CD14-positive monocyte (primary cell): ENCODE results near the gene PSMB7. TPM values are rescaled to one million over a fixed set of nuclear protein-coding genes. Genes with fewer than 3 reads are reported as not detected.

ENCODE experiments used
- DNase-seq, 3 donors: peaks; one replicate each; pipeline ENCODE4 v3.0.0-alpha.2; 2011 to 2022
- H2AFZ ChIP-seq: 2 replicates; pipeline ENCODE4 v1.6.0; 2012; ENCODE audit warnings: mild to moderate bottlenecking, low read depth, low read length, inconsistent platforms; ENCODE audit not compliant: insufficient read depth, poor library complexity, severe bottlenecking
- H3K27ac ChIP-seq, 2 donors: 1 replicate in 1 of 2; 2 replicates in 1 of 2; pipeline ENCODE4 v1.5.1; 2012 to 2013; ENCODE audit warnings: low read length in 2 of 2, control low read depth in 1 of 2, inconsistent platforms in 1 of 2, low read depth in 1 of 2, mild to moderate bottlenecking in 1 of 2
- H3K27me3 ChIP-seq, 2 donors: one replicate each; pipeline versions ENCODE4 v1.6.0 to v1.6.1; 2011 to 2013; ENCODE audit warnings: low read length in 2 of 2; ENCODE audit not compliant: control insufficient read depth in 2 of 2, insufficient read depth in 2 of 2
- H3K36me3 ChIP-seq, 2 donors: replicated peaks in 1 of 2; 1 replicate in 1 of 2; 2 replicates in 1 of 2; pipeline versions ENCODE4 v1.5.1 to v1.6.1; 2012 to 2013; ENCODE audit warnings: low read length in 2 of 2, control low read depth in 1 of 2, inconsistent platforms in 1 of 2, mild to moderate bottlenecking in 1 of 2; ENCODE audit not compliant: insufficient read depth in 2 of 2, control insufficient read depth in 1 of 2
- H3K4me1 ChIP-seq, 2 donors: 1 replicate in 1 of 2; 2 replicates in 1 of 2; pipeline versions ENCODE4 v1.5.1 to v1.6.1; 2012 to 2013; ENCODE audit warnings: low read length in 2 of 2, control low read depth in 1 of 2, inconsistent platforms in 1 of 2, mild to moderate bottlenecking in 1 of 2, moderate library complexity in 1 of 2; ENCODE audit not compliant: insufficient read depth in 2 of 2, control insufficient read depth in 1 of 2
- H3K4me2 ChIP-seq: replicated peaks from 2 replicates; pipeline ENCODE3; 2012; ENCODE audit warnings: low read length, moderate library complexity, mild to moderate bottlenecking; ENCODE audit not compliant: poor library complexity, severe bottlenecking; ENCODE audit errors: extremely low read depth
- H3K4me3 ChIP-seq, 3 experiments: fragments of 200-600 bp in 1 of 3; sonication (generic) in 1 of 3; replicated peaks in 1 of 3; 1 replicate in 2 of 3; 2 replicates in 1 of 3; pipeline ENCODE4 v1.5.1; 2011 to 2013; ENCODE audit warnings: low read length in 3 of 3, mild to moderate bottlenecking in 3 of 3, control low read depth in 2 of 3, low read depth in 2 of 3, inconsistent platforms in 1 of 3, moderate library complexity in 1 of 3
- H3K79me2 ChIP-seq: 2 replicates; pipeline ENCODE4 v1.6.0; 2012; ENCODE audit warnings: mild to moderate bottlenecking, control low read depth, inconsistent platforms, low read length, moderate library complexity; ENCODE audit not compliant: insufficient read depth
- H3K9ac ChIP-seq: 2 replicates; pipeline ENCODE4 v1.6.0; 2017; ENCODE audit warnings: low read length, mild to moderate bottlenecking; ENCODE audit not compliant: insufficient read depth, poor library complexity, severe bottlenecking
- H3K9me3 ChIP-seq, 2 donors: replicated peaks in 1 of 2; 1 replicate in 1 of 2; 2 replicates in 1 of 2; pipeline versions ENCODE4 v1.5.1 to v1.6.1; 2012 to 2013; ENCODE audit warnings: low read length in 2 of 2, control low read depth in 1 of 2; ENCODE audit not compliant: control insufficient read depth in 1 of 2, insufficient read depth in 1 of 2
- H4K20me1 ChIP-seq: 2 replicates; pipeline ENCODE4 v1.6.0; 2012; ENCODE audit warnings: mild to moderate bottlenecking, low read length, control low read depth, moderate library complexity; ENCODE audit not compliant: insufficient read depth
- H3K27ac Mint-ChIP-seq, 7 donors: one replicate each; pipeline ENCODE4 v1.8.0; 2020; ENCODE audit warnings: mild to moderate bottlenecking in 7 of 7, mixed read lengths in 7 of 7, moderate library complexity in 6 of 7, inconsistent platforms in 2 of 7
- H3K27me3 Mint-ChIP-seq, 3 donors: one replicate each; pipeline ENCODE4 v1.8.0; 2021 to 2022; ENCODE audit warnings: low read depth in 3 of 3, mild to moderate bottlenecking in 3 of 3, mixed read lengths in 3 of 3, moderate library complexity in 3 of 3, inconsistent platforms in 1 of 3
- H3K36me3 Mint-ChIP-seq, 2 donors: one replicate each; pipeline ENCODE4 v1.8.0; 2020; ENCODE audit warnings: mixed read lengths in 2 of 2, inconsistent platforms in 1 of 2, mild to moderate bottlenecking in 1 of 2
- H3K4me1 Mint-ChIP-seq: one replicate; pipeline ENCODE4 v1.8.0; 2020; ENCODE audit warnings: mild to moderate bottlenecking, mixed read lengths
- H3K4me3 Mint-ChIP-seq, 2 donors: one replicate each; pipeline ENCODE4 v1.8.0; 2020; ENCODE audit warnings: mild to moderate bottlenecking in 2 of 2, mixed read lengths in 2 of 2, moderate library complexity in 1 of 2
- H3K9me3 Mint-ChIP-seq, 7 donors: one replicate each; pipeline ENCODE4 v1.8.0; 2020 to 2022; ENCODE audit warnings: mixed read lengths in 7 of 7, mild to moderate bottlenecking in 6 of 7, moderate library complexity in 6 of 7, inconsistent platforms in 2 of 7
- CTCF ChIP-seq: fragments of 200-600 bp; IDR thresholded peaks from one replicate; pipeline ENCODE4 v1.8.0; 2022; ENCODE audit warnings: antibody characterized with exemption, mild to moderate bottlenecking
- WGBS: methylation state at CpG from one replicate; pipeline ENCODE4 v1.1.5; 2013; ENCODE audit warnings: missing lambda C conversion rate; ENCODE audit not compliant: insufficient coverage; 5-methylcytosine and 5-hydroxymethylcytosine counted together
- intact Hi-C, 2 donors: fragments of 100-400 bp; cut with micrococcal nuclease; formaldehyde crosslinking; loops; one replicate each; pipeline versions ENCODE4 v1.15.0 to v1.15.1; 2023
- polyA plus RNA-seq, 3 donors: library from polyadenylated mRNA; depleted of rRNA in 1 of 3; unstranded in 2 of 3; stranded (reverse) in 1 of 3; fragments of 300-500 nt in 2 of 3; fragments of >200 nt in 1 of 3; fragmentation: Illumina TruSeq in 2 of 3; gene quantifications; 1 replicate in 2 of 3; 2 replicates in 1 of 3; pipeline ENCODE4 v1.2.3, GENCODE V29; 2012 to 2021

PSMB7 gene
- polyA plus RNA-seq, 3 donors: 129 to 194 (median 191) TPM

DNA sequence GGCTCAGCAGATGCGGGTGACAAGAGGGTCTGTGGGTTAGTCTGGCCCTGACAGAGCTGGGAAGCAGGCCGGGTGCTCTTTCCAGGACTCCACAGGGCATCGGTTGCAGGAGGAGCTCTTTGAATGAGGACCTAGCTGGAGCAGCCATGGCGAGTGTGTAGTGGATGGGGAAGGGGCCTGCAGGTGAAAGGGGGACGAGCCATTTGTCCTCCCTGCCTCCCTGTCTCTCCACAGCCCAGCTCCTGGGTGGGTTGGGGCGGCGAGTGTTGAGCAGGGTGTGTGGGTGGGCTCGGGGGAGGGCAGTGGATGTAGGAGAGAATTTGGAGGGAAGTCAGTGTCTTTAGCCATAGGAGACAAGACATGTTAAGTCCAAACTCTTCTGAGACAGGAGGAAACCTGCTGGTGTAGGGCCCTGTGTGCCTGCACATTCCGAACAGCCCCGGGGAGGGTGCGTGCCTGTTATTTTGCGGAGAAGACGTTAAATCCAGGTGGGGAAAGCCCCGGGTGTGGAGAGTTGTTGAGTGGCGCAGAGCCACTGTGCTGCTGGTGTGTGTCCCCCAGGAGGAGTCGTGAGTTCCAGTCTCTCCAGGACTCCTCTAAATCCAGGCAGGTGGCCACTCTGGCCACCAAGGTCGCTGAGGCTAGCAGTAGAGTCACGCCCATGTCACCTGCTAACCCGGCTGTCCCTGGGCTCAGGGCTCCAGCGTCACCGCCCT lies 73.6 kb downstream of the PSMB7 start:
- H3K4me1 ChIP-seq: no peaks in the 10 kb centered on the region
- H3K4me1 Mint-ChIP-seq: no peaks in the 10 kb centered on the region
- peaks cover 99% of the 10 kb centered on the region for H4K20me1 ChIP-seq
- H3K9ac ChIP-seq: no peak overlapping the region
- no peak overlapping the region for H3K4me3 Mint-ChIP-seq
- TF ChIP-seq CTCF: no peak
- peaks cover 0 to under 1% (median 0%) of the 10 kb centered on the region in 7 donors for H3K9me3 Mint-ChIP-seq
- H3K4me3 ChIP-seq: no peak overlapping the region
- 84% methylated on average over 17 of the region's 21 CpGs for WGBS
- H3K9me3 ChIP-seq: no peaks in the 10 kb centered on the region
- DNase-seq: no peak
- H3K36me3 ChIP-seq: peaks cover 91 to 100% of the 10 kb centered on the region in 2 donors
- no peaks in the 10 kb centered on the region for H3K27me3 ChIP-seq
- no peaks in the 10 kb centered on the region for H3K27me3 Mint-ChIP-seq
- no peak overlapping the region for H3K4me2 ChIP-seq
- H3K27ac Mint-ChIP-seq: peak overlapping the region in 3 of 7 donors; percentile 27 to 54 (median 38)
- H3K36me3 Mint-ChIP-seq: peaks cover 63 to 96% of the 10 kb centered on the region in 2 donors
- H2AFZ ChIP-seq: no peak overlapping the region
- no peak overlapping the region for H3K27ac ChIP-seq
- H3K79me2 ChIP-seq: peaks cover 8% of the 10 kb centered on the region
- intact Hi-C loops: no loop called here

GRCh38 chr9:124340219-124341069 lies 74.8 kb downstream of the PSMB7 start:
- Histone ChIP-seq H3K9ac (no peak overlapping the region), H3K4me1 (no peaks in the 10 kb centered on the region), H3K4me2 (no peak overlapping the region), H3K36me3 (peaks cover 91 to 100% of the 10 kb centered on the region in 2 donors), H3K27ac (no peak overlapping the region), H3K79me2 (peaks cover 8% of the 10 kb centered on the region), H3K9me3 (no peaks in the 10 kb centered on the region), H3K27me3 (no peaks in the 10 kb centered on the region), H4K20me1 (peaks cover 97% of the 10 kb centered on the region), H2AFZ (no peak overlapping the region), H3K4me3 (no peak overlapping the region)
- 96% methylated on average over 8 of the region's 18 CpGs for WGBS
- intact Hi-C loops: no loop called here
- H3K4me1 Mint-ChIP-seq: no peaks in the 10 kb centered on the region
- no peak for TF ChIP-seq CTCF
- H3K9me3 Mint-ChIP-seq: peaks cover 0 to 3% (median 0%) of the 10 kb centered on the region in 7 donors
- H3K27me3 Mint-ChIP-seq: no peaks in the 10 kb centered on the region
- no peak for DNase-seq
- no peak overlapping the region for H3K27ac Mint-ChIP-seq
- no peak overlapping the region for H3K4me3 Mint-ChIP-seq
- peaks cover 66 to 100% of the 10 kb centered on the region in 2 donors for H3K36me3 Mint-ChIP-seq
